H9 (cell line): ENCODE measurements around the gene DQX1. TPM values are rescaled to one million over a fixed set of nuclear protein-coding genes. Genes with fewer than 3 reads are reported as not detected.
"Not testable (repeated sequence)": the region's sequence is repeated elsewhere in the genome, so short reads cannot be mapped to it uniquely, and the experiment has no call there.

Experiments used
- DNase-seq: peaks from one replicate; pipeline ENCODE4 v3.0.0-alpha.2; 2017
- H2AFZ ChIP-seq: one replicate; pipeline ENCODE4 v1.6.1; 2013; ENCODE audit warnings: mild to moderate bottlenecking, low read length, control low read depth, moderate library complexity
- H2AK5ac ChIP-seq: 2 replicates; pipeline ENCODE4 v1.6.1; 2013; ENCODE audit warnings: low read length, control low read depth, mixed read lengths; ENCODE audit not compliant: insufficient read length
- H2BK120ac ChIP-seq: one replicate; pipeline ENCODE4 v1.6.1; 2013; ENCODE audit warnings: low read depth, mild to moderate bottlenecking, low read length, control low read depth, inconsistent platforms; ENCODE audit not compliant: poor library complexity, severe bottlenecking
- H2BK12ac ChIP-seq: 2 replicates; pipeline ENCODE4 v1.6.1; 2013; ENCODE audit warnings: low read length, control low read depth, mixed read lengths, low read depth; ENCODE audit not compliant: insufficient read length
- H2BK15ac ChIP-seq: 2 replicates; pipeline ENCODE4 v1.6.1; 2013; ENCODE audit warnings: low read depth, low read length, control low read depth
- H2BK20ac ChIP-seq: one replicate; pipeline ENCODE4 v1.6.1; 2013; ENCODE audit warnings: low read depth, mild to moderate bottlenecking, low read length, control low read depth, inconsistent platforms; ENCODE audit not compliant: poor library complexity, severe bottlenecking
- H2BK5ac ChIP-seq: 2 replicates; pipeline ENCODE4 v1.6.1; 2013; ENCODE audit warnings: low read length, control low read depth, mixed read lengths; ENCODE audit not compliant: insufficient read length
- H3K14ac ChIP-seq: 2 replicates; pipeline ENCODE4 v1.6.1; 2013; ENCODE audit warnings: low read length, control low read depth; ENCODE audit not compliant: insufficient read depth
- H3K18ac ChIP-seq: 2 replicates; pipeline ENCODE4 v1.6.1; 2013; ENCODE audit warnings: low read depth, mild to moderate bottlenecking, mixed read lengths, low read length, control low read depth; ENCODE audit not compliant: insufficient read length
- H3K23ac ChIP-seq: 2 replicates; pipeline ENCODE4 v1.6.1; 2013; ENCODE audit warnings: low read length, control low read depth, mixed read lengths, low read depth; ENCODE audit not compliant: insufficient read length
- H3K23me2 ChIP-seq: 2 replicates; pipeline ENCODE4 v1.6.1; 2013; ENCODE audit warnings: low read depth, mild to moderate bottlenecking, mixed read lengths, low read length, control low read depth; ENCODE audit not compliant: insufficient read length, poor library complexity, severe bottlenecking
- H3K27ac ChIP-seq: 2 replicates; pipeline ENCODE4 v1.5.1; 2013; ENCODE audit warnings: low read length, control low read depth, mixed read lengths, low read depth; ENCODE audit not compliant: insufficient read length
- H3K27me3 ChIP-seq: 2 replicates; pipeline ENCODE4 v1.6.1; 2013; ENCODE audit warnings: low read length, control low read depth, inconsistent platforms; ENCODE audit not compliant: insufficient read depth
- H3K4ac ChIP-seq: 2 replicates; pipeline ENCODE4 v1.6.1; 2013; ENCODE audit warnings: low read depth, mild to moderate bottlenecking, control low read depth, inconsistent platforms, low read length, moderate library complexity
- H3K4me1 ChIP-seq: 2 replicates; pipeline ENCODE4 v1.6.1; 2013; ENCODE audit warnings: low read length, control low read depth, inconsistent platforms; ENCODE audit not compliant: insufficient read depth
- H3K4me2 ChIP-seq: 2 replicates; pipeline ENCODE4 v1.6.1; 2013; ENCODE audit warnings: low read length, control low read depth, mixed read lengths; ENCODE audit not compliant: insufficient read length, insufficient read depth
- H3K56ac ChIP-seq: 2 replicates; pipeline ENCODE4 v1.6.1; 2013; ENCODE audit warnings: low read depth, mild to moderate bottlenecking, mixed read lengths, low read length, control low read depth; ENCODE audit not compliant: insufficient read length
- H3K79me1 ChIP-seq: 2 replicates; pipeline ENCODE4 v1.6.1; 2013; ENCODE audit warnings: low read depth, mild to moderate bottlenecking, moderate library complexity, low read length, control low read depth, inconsistent platforms; ENCODE audit not compliant: insufficient read depth, poor library complexity, severe bottlenecking
- H3K79me2 ChIP-seq: 2 replicates; pipeline ENCODE4 v1.6.1; 2013; ENCODE audit warnings: low read length, control low read depth, inconsistent platforms; ENCODE audit not compliant: insufficient read depth
- H3K9ac ChIP-seq: 2 replicates; pipeline ENCODE4 v1.6.1; 2013; ENCODE audit warnings: low read length, control low read depth, mixed read lengths; ENCODE audit not compliant: insufficient read length; ENCODE audit errors: extremely low read depth
- H3K9me3 ChIP-seq: one replicate; pipeline ENCODE4 v1.6.1; 2013; ENCODE audit warnings: low read depth, low read length, inconsistent platforms; ENCODE audit not compliant: control insufficient read depth
- H3T11ph ChIP-seq: one replicate; pipeline ENCODE4 v1.6.1; 2013; ENCODE audit warnings: mild to moderate bottlenecking, low read length, control low read depth, inconsistent platforms
- H4K20me1 ChIP-seq: one replicate; pipeline ENCODE4 v1.6.1; 2013; ENCODE audit not compliant: control insufficient read depth, insufficient read length, insufficient read depth
- H4K5ac ChIP-seq: 2 replicates; pipeline ENCODE4 v1.6.1; 2013; ENCODE audit warnings: low read depth, mild to moderate bottlenecking, mixed read lengths, low read length, control low read depth; ENCODE audit not compliant: insufficient read length
- H4K8ac ChIP-seq: replicated peaks from 2 replicates; pipeline ENCODE4 v1.6.1; 2013; ENCODE audit warnings: low read length, control low read depth, mixed read lengths, low read depth; ENCODE audit not compliant: insufficient read length
- H4K91ac ChIP-seq: 2 replicates; pipeline ENCODE4 v1.6.1; 2013; ENCODE audit warnings: low read depth, mild to moderate bottlenecking, moderate library complexity, mixed read lengths, low read length, control low read depth; ENCODE audit not compliant: insufficient read length
- H3K27ac Mint-ChIP-seq, 3 experiments: 2 replicates in 2 of 3; 3 replicates in 1 of 3; pipeline ENCODE4 v1.8.0; 2020 to 2021; ENCODE audit warnings: mixed read lengths in 3 of 3, mild to moderate bottlenecking in 1 of 3, moderate library complexity in 1 of 3
- H3K27me3 Mint-ChIP-seq: 2 replicates; pipeline ENCODE4 v1.8.0; 2021; ENCODE audit warnings: low read depth, mild to moderate bottlenecking, moderate library complexity, mixed read lengths
- H3K36me3 Mint-ChIP-seq, 3 experiments: 2 replicates in 2 of 3; 3 replicates in 1 of 3; pipeline ENCODE4 v1.8.0; 2020 to 2021; ENCODE audit warnings: low read depth in 3 of 3, mixed read lengths in 3 of 3; ENCODE audit not compliant: insufficient read depth in 1 of 3
- H3K4me1 Mint-ChIP-seq, 2 experiments: 2 replicates each; pipeline ENCODE4 v1.8.0; 2020; ENCODE audit warnings: mixed read lengths in 2 of 2
- H3K4me3 Mint-ChIP-seq, 2 experiments: 2 replicates in 1 of 2; 3 replicates in 1 of 2; pipeline ENCODE4 v1.8.0; 2020 to 2021; ENCODE audit warnings: mild to moderate bottlenecking in 2 of 2, mixed read lengths in 2 of 2, moderate library complexity in 1 of 2
- H3K9me3 Mint-ChIP-seq, 2 experiments: 2 replicates in 1 of 2; 3 replicates in 1 of 2; pipeline ENCODE4 v1.8.0; 2020; ENCODE audit warnings: mild to moderate bottlenecking in 2 of 2, mixed read lengths in 2 of 2, moderate library complexity in 1 of 2
- CTCF ChIP-seq: fragments of 200-600 bp; sonication (generic); conservative IDR thresholded peaks from 3 replicates; pipeline ENCODE4 v1.8.0; 2021; ENCODE audit warnings: antibody characterized with exemption, mild to moderate bottlenecking
- WGBS: extraction: QIAGEN DNeasy Blood & Tissue Kit; methylation state at CpG from one replicate; pipeline ENCODE4 v1.1.7; 2013; ENCODE audit warnings: missing lambda C conversion rate, low lambda C conversion rate, mixed read lengths; ENCODE audit not compliant: insufficient read length; ENCODE audit errors: extremely low coverage; 5-methylcytosine and 5-hydroxymethylcytosine counted together
- total RNA-seq: library from RNA; stranded (reverse); gene quantifications from 2 replicates; pipeline ENCODE4 v1.2.1, GENCODE V29; 2021

The DQX1 gene
- total RNA-seq, 1 experiment from 2014 or later: 0.98 TPM

- no peak overlapping the region for H3K4me3 Mint-ChIP-seq
Measured at GRCh38 chr2:74562126-74562775, 36.2 kb upstream of the DQX1 start.

GRCh38 chr2:74561022-74561421 lies 35.0 kb upstream of the DQX1 start:
- H3K23ac ChIP-seq, H3K27ac ChIP-seq, H4K91ac ChIP-seq, H3K4me3 Mint-ChIP-seq, H3K9me3 Mint-ChIP-seq, H4K8ac ChIP-seq, H2BK20ac ChIP-seq, H2AFZ ChIP-seq, H2BK120ac ChIP-seq, H3K4ac ChIP-seq, H3K79me2 ChIP-seq, H4K5ac ChIP-seq, DNase-seq, H3K9me3 ChIP-seq, H3K9ac ChIP-seq, H3K56ac ChIP-seq, H3K27ac Mint-ChIP-seq, H2AK5ac ChIP-seq, H3K23me2 ChIP-seq, H3K4me2 ChIP-seq, H2BK15ac ChIP-seq, H3K4me1 ChIP-seq, H3K79me1 ChIP-seq, H2BK5ac ChIP-seq, H3K27me3 ChIP-seq, H2BK12ac ChIP-seq, H3K18ac ChIP-seq, H4K20me1 ChIP-seq, H3K14ac ChIP-seq, H3T11ph ChIP-seq: not testable (repeated sequence)
- WGBS: no CpG with 5 or more reads among the region's 1 CpG
- Mint-ChIP-seq H3K4me1 (peaks cover 9 to 14% of the 10 kb centered on the region in 2 experiments), H3K36me3 (peaks cover 0 to 15% (median 12%) of the 10 kb centered on the region in 3 experiments; a peak in 4 of 7 replicates), H3K27me3 (peaks cover 24% of the 10 kb centered on the region)

More at GRCh38 chr2:74562126-74562775, 36.2 kb upstream of the DQX1 start:
- no peak overlapping the region for H3K4ac ChIP-seq
- H3K79me2 ChIP-seq: no peaks in the 10 kb centered on the region
- no peak overlapping the region for H2BK12ac ChIP-seq
- H3K18ac ChIP-seq: no peak overlapping the region
- H2AFZ ChIP-seq: no peak overlapping the region
- H3K56ac ChIP-seq: no peak overlapping the region
- H3K14ac ChIP-seq: no peak overlapping the region
- H3K27ac ChIP-seq: no peak overlapping the region
- H3K23ac ChIP-seq: no peak overlapping the region
- no peaks in the 10 kb centered on the region for H3K9me3 Mint-ChIP-seq
- H3K4me1 Mint-ChIP-seq: peaks cover 9 to 14% of the 10 kb centered on the region in 2 experiments
- H3K4me2 ChIP-seq: no peak overlapping the region
- no peak overlapping the region for H4K91ac ChIP-seq
- no peak for TF ChIP-seq CTCF
- no peaks in the 10 kb centered on the region for H4K20me1 ChIP-seq
- no peak overlapping the region for H4K8ac ChIP-seq
- 0 out of 2 replicates have a peak, but pooled peaks cover 3% of the 10 kb centered on the region for H3K4me1 ChIP-seq
- H3T11ph ChIP-seq: no peak overlapping the region
- H2BK20ac ChIP-seq: no peak overlapping the region
- no peak overlapping the region for H4K5ac ChIP-seq
- H3K27me3 ChIP-seq: no peaks in the 10 kb centered on the region
- no peaks in the 10 kb centered on the region for H3K23me2 ChIP-seq
- no peaks in the 10 kb centered on the region for H3K79me1 ChIP-seq
- H2BK5ac ChIP-seq: no peak overlapping the region
- 0 out of 2 replicates have a peak overlapping the region, but pooled peaks have one; percentile 53 for H2BK15ac ChIP-seq
- H2AK5ac ChIP-seq: no peak overlapping the region
- no CpG with 5 or more reads among the region's 7 CpGs for WGBS
- peaks cover 20% of the 10 kb centered on the region for H3K27me3 Mint-ChIP-seq
- no peaks in the 10 kb centered on the region for H3K9me3 ChIP-seq
- H2BK120ac ChIP-seq: no peak overlapping the region
- 0 out of 7 replicates have a peak, but pooled peaks cover 0 to 3% (median 1%) of the 10 kb centered on the region in 3 experiments for H3K36me3 Mint-ChIP-seq
- peak overlapping the region in 1 of 3 experiments; percentile 54; a peak in 1 of 7 replicates for H3K27ac Mint-ChIP-seq
- no peak for DNase-seq
- no peak overlapping the region for H3K9ac ChIP-seq
